HepG2 (cell line): ENCODE measurements around the gene TOPBP1. TPM values are rescaled to one million over a fixed set of nuclear protein-coding genes. Genes with fewer than 3 reads are reported as not detected.
A peak's percentile ranks its signal among the peaks of the same experiment; 100 is the strongest.

Experiments
- CC2D1A ChIP-seq: sonication (generic); formaldehyde crosslinking; IDR thresholded peaks from 2 replicates; pipeline ENCODE4 v1.8.1; 2023; ENCODE audit warnings: mild to moderate bottlenecking, missing genetic modification reagents
- CENPT ChIP-seq: sonication (generic); formaldehyde crosslinking; IDR thresholded peaks from 2 replicates; pipeline ENCODE4 v1.8.0; 2022; ENCODE audit warnings: low read depth, mild to moderate bottlenecking, moderate library complexity, missing genetic modification reagents
- KDM4B ChIP-seq: sonication (generic); formaldehyde crosslinking; IDR thresholded peaks from 2 replicates; pipeline ENCODE4 v1.4.0; 2020; ENCODE audit warnings: missing genetic modification reagents
- KDM5A ChIP-seq: fragments of 200-600 bp; sonication (generic); IDR thresholded peaks from 2 replicates; pipeline ENCODE4 v1.7.0; 2018; ENCODE audit warnings: antibody characterized with exemption, mild to moderate bottlenecking, low read length, borderline replicate concordance
- MTA1 ChIP-seq: sonication (generic); formaldehyde crosslinking; IDR thresholded peaks from 2 replicates; pipeline ENCODE4 v1.4.0; 2020; ENCODE audit warnings: missing genetic modification reagents, mild to moderate bottlenecking, borderline replicate concordance
- MXD4 ChIP-seq: IDR thresholded peaks from 2 replicates; pipeline ENCODE4 v1.6.1; 2016; ENCODE audit warnings: mild to moderate bottlenecking, missing biosample characterization, missing genetic modification reagents
- RARG ChIP-seq: sonication (generic); formaldehyde crosslinking; IDR thresholded peaks from 2 replicates; pipeline ENCODE4 v1.4.0; 2020; ENCODE audit warnings: low read depth, mild to moderate bottlenecking, missing genetic modification reagents
- RCOR2 ChIP-seq: IDR thresholded peaks from 2 replicates; pipeline ENCODE4 v1.6.1; 2016; ENCODE audit warnings: missing biosample characterization, missing genetic modification reagents
- SP1 ChIP-seq, 2 experiments: fragments of 450-650 bp in 1 of 2; sonication (generic) in 1 of 2; formaldehyde crosslinking in 1 of 2; IDR thresholded peaks; 2 replicates each; pipeline versions ENCODE4 v1.4.0 to v1.6.1; 2016 to 2020; ENCODE audit warnings: missing genetic modification reagents in 1 of 2
- SRY ChIP-seq: sonication (generic); formaldehyde crosslinking; IDR thresholded peaks from 2 replicates; pipeline ENCODE4 v1.8.0; 2022; ENCODE audit warnings: mild to moderate bottlenecking, missing genetic modification reagents
- YEATS2 ChIP-seq: sonication (generic); formaldehyde crosslinking; IDR thresholded peaks from 2 replicates; pipeline ENCODE4 v1.4.0; 2020; ENCODE audit warnings: missing genetic modification reagents, borderline replicate concordance
- ZBTB2 ChIP-seq: sonication (generic); formaldehyde crosslinking; IDR thresholded peaks from 2 replicates; pipeline ENCODE4 v1.8.0; 2022; ENCODE audit warnings: low read depth, missing genetic modification reagents
- ZBTB21 ChIP-seq: sonication (generic); formaldehyde crosslinking; IDR thresholded peaks from 2 replicates; pipeline ENCODE4 v1.4.0; 2020; ENCODE audit warnings: missing genetic modification reagents
- ZFP37 ChIP-seq: sonication (generic); formaldehyde crosslinking; IDR thresholded peaks from 2 replicates; pipeline ENCODE4 v1.4.0; 2020; ENCODE audit warnings: missing genetic modification reagents, borderline replicate concordance
- ZFP91 ChIP-seq: sonication (generic); formaldehyde crosslinking; IDR thresholded peaks from 2 replicates; pipeline ENCODE4 v1.9.0; 2022; ENCODE audit warnings: missing genetic modification reagents, mild to moderate bottlenecking, borderline replicate concordance
- ZNF260 ChIP-seq: sonication (generic); formaldehyde crosslinking; IDR thresholded peaks from 2 replicates; pipeline ENCODE4 v1.4.0; 2020; ENCODE audit warnings: missing genetic modification reagents, low read depth, mild to moderate bottlenecking, borderline replicate concordance
- ZNF362 ChIP-seq: sonication (generic); formaldehyde crosslinking; IDR thresholded peaks from 2 replicates; pipeline ENCODE4 v1.4.0; 2020; ENCODE audit warnings: missing genetic modification reagents, mild to moderate bottlenecking, borderline replicate concordance
- ZNF569 ChIP-seq: sonication (generic); formaldehyde crosslinking; IDR thresholded peaks from 2 replicates; pipeline ENCODE4 v1.5.0; 2020; ENCODE audit warnings: mild to moderate bottlenecking, missing genetic modification reagents, moderate library complexity, borderline replicate concordance
- ZNF660 ChIP-seq: sonication (generic); formaldehyde crosslinking; IDR thresholded peaks from 2 replicates; pipeline ENCODE4 v1.5.1; 2020; ENCODE audit warnings: mild to moderate bottlenecking, low read depth, missing genetic modification reagents, borderline replicate concordance
- ZNF724P ChIP-seq: sonication (generic); formaldehyde crosslinking; IDR thresholded peaks from 2 replicates; pipeline ENCODE4 v1.8.0; 2022; ENCODE audit warnings: missing genetic modification reagents, borderline replicate concordance
- ZNF749 ChIP-seq: sonication (generic); formaldehyde crosslinking; IDR thresholded peaks from 2 replicates; pipeline ENCODE4 v1.8.0; 2022; ENCODE audit warnings: mild to moderate bottlenecking, missing genetic modification reagents, moderate library complexity, borderline replicate concordance
- ZNF770 ChIP-seq: sonication (generic); formaldehyde crosslinking; IDR thresholded peaks from 2 replicates; pipeline ENCODE4 v1.5.0; 2020; ENCODE audit warnings: mild to moderate bottlenecking, missing genetic modification reagents
- ZNF781 ChIP-seq: sonication (generic); formaldehyde crosslinking; IDR thresholded peaks from 2 replicates; pipeline ENCODE4 v1.5.1; 2020; ENCODE audit warnings: borderline replicate concordance, mild to moderate bottlenecking, missing genetic modification reagents; ENCODE audit errors: not compliant biosample characterization
- ZSCAN12 ChIP-seq: sonication (generic); formaldehyde crosslinking; IDR thresholded peaks from 2 replicates; pipeline ENCODE4 v1.9.0; 2021; ENCODE audit warnings: mild to moderate bottlenecking, missing genetic modification reagents
- polyA plus RNA-seq, 8 experiments: library from polyadenylated mRNA; depleted of rRNA in 3 of 8; stranded (reverse) in 7 of 8; unstranded in 1 of 8; fragments of >200 nt; fragmentation: Illumina TruSeq in 4 of 8; extraction: Trizol in 4 of 8; gene quantifications; 2 replicates each; pipeline versions ENCODE4 v1.2.1 to v1.2.3, GENCODE V29; 2011 to 2016; ENCODE audit warnings: low read depth in 4 of 8, missing spikeins in 1 of 8, mixed read lengths in 1 of 8; ENCODE audit not compliant: insufficient read depth in 1 of 8
- total RNA-seq, 5 experiments: library from RNA; depleted of rRNA; stranded (reverse); fragments of >200 nt; fragmentation: Illumina TruSeq; extraction: Trizol; gene quantifications; 2 replicates each; pipeline ENCODE4 v1.2.3, GENCODE V29; 2016; ENCODE audit warnings: low read depth in 1 of 5

The TOPBP1 gene
- total and polyA plus RNA-seq, 2 of the 13 experiments (the other 11 are each of a cell fraction or from before 2014, with no cell fraction given): 24.3 to 42.9 TPM

GRCh38 chr3:133670525-133670995 lies 8.8 kb upstream of the TOPBP1 start (continued):
- peak; percentile 54; the same call in 1 of the 2 replicates for TF ChIP-seq ZBTB21 (CRISPR knock-in tag)
- no peak for TF ChIP-seq CC2D1A (CRISPR knock-in tag)
- TF ChIP-seq ZNF569: no peak
- no peak for TF ChIP-seq ZNF260 (CRISPR knock-in tag)
- no peak for TF ChIP-seq CENPT
- TF ChIP-seq ZNF781 (CRISPR knock-in tag): peak; percentile 28
- TF ChIP-seq ZNF362 (CRISPR knock-in tag): peak; percentile 88
- TF ChIP-seq ZSCAN12 (CRISPR knock-in tag): no peak
- TF ChIP-seq MTA1 (CRISPR knock-in tag): peak; percentile 77; the same call in 1 of the 2 replicates
- no peak for TF ChIP-seq ZBTB2 (CRISPR knock-in tag)
- peak; percentile 25; the same call in 1 of the 2 replicates for TF ChIP-seq ZFP91 (CRISPR knock-in tag)
- no peak for TF ChIP-seq ZFP37 (CRISPR knock-in tag)
- no peak for TF ChIP-seq KDM5A
- peak; percentile 74 for TF ChIP-seq ZNF770
- TF ChIP-seq ZNF724P: no peak
- no peak for TF ChIP-seq ZNF749 (CRISPR knock-in tag)
- TF ChIP-seq SRY: peak; percentile 49; the same call in 1 of the 2 replicates
- TF ChIP-seq RARG (CRISPR knock-in tag): peak; percentile 93
- TF ChIP-seq MXD4: 0 out of 2 replicates have a peak, but pooled peaks have one; percentile 60
- 0 out of 2 replicates have a peak, but pooled peaks have one; percentile 45 for TF ChIP-seq KDM4B (CRISPR knock-in tag)
- TF ChIP-seq RCOR2 (CRISPR knock-in tag): peak; percentile 96
- TF ChIP-seq ZNF660 (CRISPR knock-in tag): no peak
- TF ChIP-seq SP1 (IDR thresholded peaks at IDR 0.05): no peak
- TF ChIP-seq SP1 (CRISPR knock-in tag; IDR thresholded peaks at IDR 0.05): no peak
- TF ChIP-seq YEATS2 (CRISPR knock-in tag): no peak; the same call in 1 of the 2 replicates
